ENCODE data around the gene CTSH.
"Not testable (repeated sequence)": the region's sequence is repeated elsewhere in the genome, so short reads cannot be mapped to it uniquely, and the experiment has no call there.

Gene CTSH

GRCh38 chr15:78921940-78922339, 22.9 kb downstream of the CTSH start:
- no peak for DNase-seq (ENCODE audit: low read depth)

GRCh38 chr15:78921517-78921916, 23.3 kb downstream of the CTSH start:
- no peak for DNase-seq (ENCODE audit: low read depth)

- DNase-seq (ENCODE audit: low read depth) = peak; percentile 29
These were observed 27.0 kb downstream of the CTSH start for GRCh38 chr15:78917888-78918287.

GRCh38 chr15:78916088-78916487, 28.8 kb downstream of the CTSH start:
- DNase-seq (ENCODE audit: low read depth) = no peak

GRCh38 chr15:78915341-78916087, 29.3 kb downstream of the CTSH start:
- DNase-seq (ENCODE audit: low read depth) = peak; percentile 35

- no peak for DNase-seq (ENCODE audit: low read depth)
These were observed 30.6 kb downstream of the CTSH start for GRCh38 chr15:78914027-78914764.

- no peak for DNase-seq (ENCODE audit: low read depth)
These were observed 31.8 kb downstream of the CTSH start for GRCh38 chr15:78913012-78913411.

GRCh38 chr15:78912316-78912715, 32.5 kb downstream of the CTSH start:
- no peak for DNase-seq (ENCODE audit: low read depth)

- DNase-seq (ENCODE audit: low read depth) = no peak
These were observed 34.6 kb downstream of the CTSH start for GRCh38 chr15:78910271-78910670.

- DNase-seq (ENCODE audit: low read depth) = peak; percentile 34
These were observed 35.0 kb downstream of the CTSH start for GRCh38 chr15:78909791-78910228.

GRCh38 chr15:78909160-78909695, 35.6 kb downstream of the CTSH start:
- DNase-seq (ENCODE audit: low read depth) = no peak

GRCh38 chr15:78907577-78907976, 37.3 kb downstream of the CTSH start:
- no peak for DNase-seq (ENCODE audit: low read depth)

GRCh38 chr15:78906316-78906620, 38.6 kb downstream of the CTSH start:
- peak; percentile 83 for DNase-seq (ENCODE audit: low read depth)

- no peak for DNase-seq (ENCODE audit: low read depth)
These were observed 40.1 kb downstream of the CTSH start for GRCh38 chr15:78904599-78905358.

GRCh38 chr15:78902281-78903032, 42.4 kb downstream of the CTSH start:
- not testable (repeated sequence) for DNase-seq (ENCODE audit: low read depth)

- DNase-seq (ENCODE audit: low read depth) = not testable (repeated sequence)
These were observed 43.9 kb downstream of the CTSH start for GRCh38 chr15:78900819-78901533.

GRCh38 chr15:78898540-78898939, 46.3 kb downstream of the CTSH start:
- no peak for DNase-seq (ENCODE audit: low read depth)

- no peak for DNase-seq (ENCODE audit: low read depth)
These were observed 49.4 kb downstream of the CTSH start for GRCh38 chr15:78895471-78895870.

GRCh38 chr15:78893538-78893937, 51.3 kb downstream of the CTSH start:
- DNase-seq (ENCODE audit: low read depth) = no peak

GRCh38 chr15:78889000-78889399, 55.8 kb downstream of the CTSH start:
- no peak for DNase-seq (ENCODE audit: low read depth)

GRCh38 chr15:78881681-78882080, 63.2 kb downstream of the CTSH start:
- DNase-seq (ENCODE audit: low read depth) = no peak
